Lung (tissue), 12 donors: Measurements from ENCODE around the gene CEP95. TPM values are rescaled to one million over a fixed set of nuclear protein-coding genes. Genes with fewer than 3 reads are reported as not detected.

Experiments used
- ATAC-seq: fragments of 200-7000 bp; cut with Tn5 transposase; one replicate; pipeline ENCODE4 v1.9.1; 2020; ENCODE audit warnings: moderate number of reproducible peaks; ENCODE audit not compliant: insufficient read depth, low FRiP score
- DNase-seq, 3 donors: peaks; one replicate each; pipeline ENCODE4 v3.0.0-alpha.2; 2013 to 2017
- H3K27ac ChIP-seq, 2 donors: one replicate each; pipeline ENCODE4 v1.5.1; 2013; ENCODE audit warnings: mild to moderate bottlenecking in 2 of 2, moderate library complexity in 2 of 2, control low read depth in 1 of 2, inconsistent platforms in 1 of 2, low read depth in 1 of 2, low read length in 1 of 2
- H3K27me3 ChIP-seq, 3 donors: one replicate each; pipeline ENCODE4 v1.5.1; 2013; ENCODE audit warnings: low read length in 2 of 3; ENCODE audit not compliant: control insufficient read depth in 3 of 3, insufficient read depth in 3 of 3
- H3K36me3 ChIP-seq, 4 donors: one replicate each; pipeline ENCODE4 v1.5.1; 2013; ENCODE audit warnings: low read length in 4 of 4, mild to moderate bottlenecking in 1 of 4, moderate library complexity in 1 of 4; ENCODE audit not compliant: control insufficient read depth in 4 of 4, insufficient read depth in 4 of 4
- H3K4me1 ChIP-seq, 5 donors: one replicate each; pipeline ENCODE4 v1.5.1; 2013; ENCODE audit warnings: low read length in 5 of 5, mild to moderate bottlenecking in 2 of 5, moderate library complexity in 1 of 5; ENCODE audit not compliant: control insufficient read depth in 5 of 5, insufficient read depth in 5 of 5
- H3K4me3 ChIP-seq: one replicate; pipeline ENCODE4 v1.5.1; 2013; ENCODE audit warnings: mild to moderate bottlenecking, control low read depth, moderate library complexity
- H3K9ac ChIP-seq, 2 donors: one replicate each; pipeline ENCODE4 v1.5.1; 2013; ENCODE audit warnings: low read length in 2 of 2, control low read depth in 1 of 2; ENCODE audit not compliant: insufficient read depth in 1 of 2
- H3K9me3 ChIP-seq, 4 donors: one replicate each; pipeline ENCODE4 v1.5.1; 2013; ENCODE audit warnings: low read length in 3 of 4, mild to moderate bottlenecking in 1 of 4, moderate library complexity in 1 of 4; ENCODE audit not compliant: control insufficient read depth in 4 of 4, insufficient read depth in 3 of 4
- CTCF ChIP-seq: IDR thresholded peaks from 2 replicates; pipeline ENCODE4 v1.5.1; 2012; ENCODE audit warnings: mild to moderate bottlenecking; ENCODE audit errors: control extremely low read depth, extremely low read depth
- WGBS, 2 donors: extraction: QIAGEN DNeasy Blood & Tissue Kit; methylation state at CpG; one replicate each; pipeline ENCODE4 v1.1.7; 2013; 5-methylcytosine and 5-hydroxymethylcytosine counted together
- polyA plus RNA-seq, 2 donors: library from polyadenylated mRNA; stranded (reverse); fragments of 200-250 nt; gene quantifications; one replicate each; pipeline ENCODE4 v1.2.1, GENCODE V29; 2013
- total RNA-seq, 2 donors: library from RNA; depleted of rRNA in 1 of 2; stranded (reverse); fragments of >200 nt in 1 of 2; gene quantifications; one replicate each; pipeline ENCODE4 v1.2.1, GENCODE V29; 2014 to 2021
- donor health status: control.
- donor health status: control.
- donor health status: Bipolar disorder and iron deficiency.
- donor health status: healthy.
- donor health status: DM: yes; HTN: yes; CAD: no.

The CEP95 gene
- total and polyA plus RNA-seq, 4 donors = 12.8 to 115 (median 32.7) TPM

- H3K9me3 ChIP-seq = no peaks in the 10 kb centered on the region
- peaks cover 25 to 46% (median 40%) of the 10 kb centered on the region in 4 donors for H3K36me3 ChIP-seq
- no peak for ATAC-seq
- peak; percentile 54 to 90 (median 78) for DNase-seq
- H3K27ac ChIP-seq = no peak overlapping the region
- WGBS, 2 donors = 79 to 89% methylated on average over 7 of the region's 7 CpGs
- H3K4me3 ChIP-seq = no peak overlapping the region
- TF ChIP-seq CTCF = no peak
- H3K4me1 ChIP-seq = peaks cover 0 to 10% (median 0%) of the 10 kb centered on the region in 5 donors
- H3K9ac ChIP-seq = no peak overlapping the region
- no peaks in the 10 kb centered on the region for H3K27me3 ChIP-seq
These were observed 31.8 kb downstream of the CEP95 start for GRCh38 chr17:64538508-64539130.

- H3K27ac ChIP-seq = no peak overlapping the region
- H3K9me3 ChIP-seq = no peaks in the 10 kb centered on the region
- no peak for ATAC-seq
- H3K4me3 ChIP-seq = no peak overlapping the region
- WGBS, 2 donors = 89% methylated on average over 5 of the region's 5 CpGs
- TF ChIP-seq CTCF = no peak
- H3K36me3 ChIP-seq = peaks cover 20 to 39% (median 34%) of the 10 kb centered on the region in 4 donors
- peaks cover 0 to 10% (median 0%) of the 10 kb centered on the region in 5 donors for H3K4me1 ChIP-seq
- no peaks in the 10 kb centered on the region for H3K27me3 ChIP-seq
- DNase-seq = no peak
- no peak overlapping the region for H3K9ac ChIP-seq
These were observed 33.5 kb downstream of the CEP95 start for GRCh38 chr17:64540118-64540776.

- Histone ChIP-seq H3K27ac (no peak overlapping the region), H3K27me3 (no peaks in the 10 kb centered on the region), H3K4me3 (no peak overlapping the region), H3K9me3 (no peaks in the 10 kb centered on the region), H3K4me1 (no peaks in the 10 kb centered on the region), H3K9ac (no peak overlapping the region), H3K36me3 (peaks cover 21 to 40% (median 29%) of the 10 kb centered on the region in 4 donors)
- no peak for DNase-seq
- no peak for ATAC-seq
- WGBS, 2 donors = 98 to 99% methylated on average over 2 of the region's 2 CpGs
- no peak for TF ChIP-seq CTCF
These were observed 38.0 kb downstream of the CEP95 start for GRCh38 chr17:64544742-64545141.
